Stimulated activated CD4-positive, alpha-beta T cell treated with anti-CD3 and anti-CD28 coated beads, TNF-alpha, amount 100 ng/mL, for 4 hours (primary cell): ENCODE data around the gene MYCBP2.
"Not testable (repeated sequence)": the region's sequence is repeated elsewhere in the genome, so short reads cannot be mapped to it uniquely, and the experiment has no call there.

Experiments
- DNase-seq, 3 experiments: peaks; one replicate each; pipeline ENCODE4 v3.0.0-alpha.2; 2020; ENCODE audit warnings: low read depth in 3 of 3

MYCBP2 gene

GRCh38 chr13:77218274-77218673 is 108.6 kb downstream of the MYCBP2 start:
- no peak for DNase-seq

- no peak for DNase-seq
These were observed 111.4 kb downstream of the MYCBP2 start for GRCh38 chr13:77215543-77215942.

GRCh38 chr13:77213644-77214043 is 113.2 kb downstream of the MYCBP2 start:
- no peak for DNase-seq

GRCh38 chr13:77207943-77208342 is 119.0 kb downstream of the MYCBP2 start:
- DNase-seq, result no peak

GRCh38 chr13:77198995-77199394 is 127.9 kb downstream of the MYCBP2 start:
- not testable (repeated sequence) for DNase-seq

- no peak for DNase-seq
These were observed 130.8 kb downstream of the MYCBP2 start for GRCh38 chr13:77196052-77196618.

GRCh38 chr13:77190349-77190958 is 136.4 kb downstream of the MYCBP2 start:
- no peak for DNase-seq

GRCh38 chr13:77185721-77186120 is 141.2 kb downstream of the MYCBP2 start:
- no peak for DNase-seq

GRCh38 chr13:77184455-77184854 is 142.4 kb downstream of the MYCBP2 start:
- DNase-seq, result no peak

- no peak for DNase-seq
These were observed 146.9 kb downstream of the MYCBP2 start for GRCh38 chr13:77180011-77180410.

- no peak for DNase-seq
These were observed 149.2 kb downstream of the MYCBP2 start for GRCh38 chr13:77177646-77178045.

GRCh38 chr13:77176350-77176749 is 150.5 kb downstream of the MYCBP2 start:
- no peak for DNase-seq

GRCh38 chr13:77172650-77173049 is 154.2 kb downstream of the MYCBP2 start:
- no peak for DNase-seq

GRCh38 chr13:77171451-77171850 is 155.4 kb downstream of the MYCBP2 start:
- no peak for DNase-seq

GRCh38 chr13:77168237-77168636 is 158.7 kb downstream of the MYCBP2 start:
- DNase-seq, result no peak

- DNase-seq, result no peak
These were observed 176.2 kb downstream of the MYCBP2 start for GRCh38 chr13:77150651-77151050.

- no peak for DNase-seq
These were observed 183.5 kb downstream of the MYCBP2 start for GRCh38 chr13:77143431-77143830.

- no peak for DNase-seq
These were observed 187.6 kb downstream of the MYCBP2 start for GRCh38 chr13:77139306-77139705.

- DNase-seq, result no peak
These were observed 188.1 kb downstream of the MYCBP2 start for GRCh38 chr13:77138813-77139212.

- DNase-seq, result no peak
These were observed 189.9 kb downstream of the MYCBP2 start for GRCh38 chr13:77136902-77137420.

- no peak for DNase-seq
These were observed 202.5 kb downstream of the MYCBP2 start for GRCh38 chr13:77124423-77124822.

- no peak for DNase-seq
These were observed 208.8 kb downstream of the MYCBP2 start for GRCh38 chr13:77118134-77118533.

GRCh38 chr13:77114271-77114670 is 212.6 kb downstream of the MYCBP2 start:
- DNase-seq, result no peak

GRCh38 chr13:77113496-77113895 is 213.4 kb downstream of the MYCBP2 start:
- no peak for DNase-seq
